ENCODE measurements around the gene MSANTD1. TPM values are rescaled to one million over a fixed set of nuclear protein-coding genes. Genes with fewer than 3 reads are reported as not detected.
A peak's percentile ranks its signal among the peaks of the same experiment; 100 is the strongest.

The MSANTD1 gene
- total and polyA plus RNA-seq, 2 of the 8 experiments (the other 6 are each of a cell fraction or from before 2014, with no cell fraction given) = 0.23 to 0.45 TPM

DNA sequence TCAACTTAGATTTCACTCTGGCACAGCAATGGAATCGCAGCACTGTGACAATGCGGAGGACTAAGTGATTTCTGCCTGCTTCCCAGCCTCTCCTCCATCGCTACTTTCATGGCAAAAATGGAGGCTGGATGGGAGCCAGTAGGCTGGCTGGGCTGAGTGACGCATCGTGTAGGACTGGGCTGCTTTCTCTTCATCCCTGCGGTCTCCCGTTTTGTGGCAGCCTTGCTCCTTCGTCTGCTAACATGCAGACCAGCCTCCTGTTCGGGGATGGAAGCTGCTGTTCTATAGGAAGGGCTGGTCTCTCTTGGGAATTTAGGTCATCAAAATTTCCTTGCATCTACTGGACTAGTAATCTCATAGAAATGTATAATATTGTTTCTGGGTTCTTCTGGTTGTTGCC lies 28.0 kb downstream of the MSANTD1 start:
- Histone ChIP-seq H3K9ac (replicated peaks in 1 of 4; ENCODE audit: extremely low read depth in 1 of 4, low read depth in 3 of 4, low read length in 3 of 4) (no peak overlapping the region), H2BK120ac (replicated peaks; ENCODE audit: low read depth, low read length) (no peak overlapping the region), H3K4me3 (ENCODE audit: extremely low read depth in 1 of 4, insufficient read depth in 2 of 4, low read depth in 3 of 4, low read length in 4 of 4) (no peak overlapping the region), H3K14ac (ENCODE audit: insufficient read length) (no peak overlapping the region), H2BK12ac (ENCODE audit: low read depth, low read length) (no peak overlapping the region), H3K4me2 (ENCODE audit: insufficient read depth in 1 of 2, low read depth in 2 of 2, low read length in 2 of 2) (no peak overlapping the region), H4K8ac (ENCODE audit: extremely low read depth, insufficient read depth, low read length) (0 out of 2 replicates have a peak overlapping the region, but pooled peaks have one; percentile 45), H2AFZ (ENCODE audit: low read length) (no peak overlapping the region), H3K18ac (ENCODE audit: extremely low read depth, low read length) (no peak overlapping the region), H3K9me3 (ENCODE audit: insufficient read depth in 2 of 2, low read depth in 1 of 2, low read length in 1 of 2) (no peaks in the 10 kb centered on the region; a peak in 1 of 4 replicates), H3K27ac (ENCODE audit: low read depth, low read length) (no peak overlapping the region), H4K5ac (ENCODE audit: insufficient read length, low read depth, low read length) (no peak overlapping the region), H2AK5ac (ENCODE audit: low read depth, low read length) (no peak overlapping the region), H3K4ac (replicated peaks; ENCODE audit: insufficient read length, low read depth, low read length) (no peak overlapping the region), H3K23ac (ENCODE audit: insufficient read length) (no peak overlapping the region), H2BK5ac (ENCODE audit: low read depth, low read length) (no peak overlapping the region), H3K4me1 (replicated peaks in 1 of 4; ENCODE audit: control insufficient read depth in 3 of 4, insufficient read depth in 4 of 4, low read length in 3 of 4) (no peaks in the 10 kb centered on the region), H3K79me1 (ENCODE audit: low read depth, low read length) (no peaks in the 10 kb centered on the region), H3K79me2 (ENCODE audit: control insufficient read depth in 1 of 2, insufficient read depth in 2 of 2, low read length in 2 of 2) (no peaks in the 10 kb centered on the region), H3K27me3 (replicated peaks in 1 of 4; ENCODE audit: control insufficient read depth in 3 of 4, extremely low read depth in 1 of 4, insufficient read depth in 3 of 4, low read length in 3 of 4) (no peaks in the 10 kb centered on the region), H2BK15ac (ENCODE audit: low read length) (no peak overlapping the region), H4K20me1 (replicated peaks in 1 of 2; ENCODE audit: control insufficient read depth in 1 of 2, insufficient read depth in 2 of 2, low read length in 2 of 2) (no peaks in the 10 kb centered on the region), H3K23me2 (ENCODE audit: low read depth, low read length) (no peaks in the 10 kb centered on the region), H3K56ac (replicated peaks; ENCODE audit: insufficient read length, low read depth, low read length) (no peak overlapping the region), H4K91ac (replicated peaks; ENCODE audit: insufficient read length, low read length) (no peak overlapping the region), H3K36me3 (ENCODE audit: control insufficient read depth in 2 of 4, insufficient read depth in 4 of 4, low read length in 3 of 4) (no peaks in the 10 kb centered on the region), H2BK20ac (ENCODE audit: low read length) (no peak overlapping the region)
- POLR2A ChIA-PET (ENCODE audit: partially characterized antibody) = no interaction called here
- 88% methylated on average over 9 of the region's 9 CpGs; no CpG with 5 or more reads in 1 of the 2 experiments for WGBS, 2 experiments (ENCODE audit: extremely low coverage in 1 of 2, insufficient coverage in 1 of 2, insufficient read length in 1 of 2, insufficient replicate concordance in 2 of 2, low coverage in 1 of 2, low lambda C conversion rate in 2 of 2, missing lambda C conversion rate in 1 of 2)
- TF ChIP-seq, protein P1, sequence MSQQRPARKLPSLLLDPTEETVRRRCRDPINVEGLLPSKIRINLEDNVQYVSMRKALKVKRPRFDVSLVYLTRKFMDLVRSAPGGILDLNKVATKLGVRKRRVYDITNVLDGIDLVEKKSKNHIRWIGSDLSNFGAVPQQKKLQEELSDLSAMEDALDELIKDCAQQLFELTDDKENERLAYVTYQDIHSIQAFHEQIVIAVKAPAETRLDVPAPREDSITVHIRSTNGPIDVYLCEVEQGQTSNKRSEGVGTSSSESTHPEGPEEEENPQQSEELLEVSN (IDR thresholded peaks at IDR 0.05) = no peak
- no peak for TF ChIP-seq NRF1 (IDR thresholded peaks at IDR 0.05; ENCODE audit: low read depth, low read length)
- DNase-seq (ENCODE audit: low read depth in 1 of 2, low spot score in 2 of 2) (peak in 1 of 2 experiments; percentile 23), FAIRE-seq (no peak)
- CTCF ChIA-PET (ENCODE audit: partially characterized antibody) = interaction anchor here (0.6 to 1.2 kb wide), 2 partner anchors 15 to 16 kb away, joined by 3 to 5 read pairs; no protein-coding TSS in a partner anchor

All from H1 (cell line).